Measurements from ENCODE around the gene LDHAL6B. TPM values are rescaled to one million over a fixed set of nuclear protein-coding genes. Genes with fewer than 3 reads are reported as not detected.
"Not testable (repeated sequence)": the region's sequence is repeated elsewhere in the genome, so short reads cannot be mapped to it uniquely, and the experiment has no call there.

The LDHAL6B gene
- total RNA-seq, 1 donor from 2014 or later, result not detected

DNA sequence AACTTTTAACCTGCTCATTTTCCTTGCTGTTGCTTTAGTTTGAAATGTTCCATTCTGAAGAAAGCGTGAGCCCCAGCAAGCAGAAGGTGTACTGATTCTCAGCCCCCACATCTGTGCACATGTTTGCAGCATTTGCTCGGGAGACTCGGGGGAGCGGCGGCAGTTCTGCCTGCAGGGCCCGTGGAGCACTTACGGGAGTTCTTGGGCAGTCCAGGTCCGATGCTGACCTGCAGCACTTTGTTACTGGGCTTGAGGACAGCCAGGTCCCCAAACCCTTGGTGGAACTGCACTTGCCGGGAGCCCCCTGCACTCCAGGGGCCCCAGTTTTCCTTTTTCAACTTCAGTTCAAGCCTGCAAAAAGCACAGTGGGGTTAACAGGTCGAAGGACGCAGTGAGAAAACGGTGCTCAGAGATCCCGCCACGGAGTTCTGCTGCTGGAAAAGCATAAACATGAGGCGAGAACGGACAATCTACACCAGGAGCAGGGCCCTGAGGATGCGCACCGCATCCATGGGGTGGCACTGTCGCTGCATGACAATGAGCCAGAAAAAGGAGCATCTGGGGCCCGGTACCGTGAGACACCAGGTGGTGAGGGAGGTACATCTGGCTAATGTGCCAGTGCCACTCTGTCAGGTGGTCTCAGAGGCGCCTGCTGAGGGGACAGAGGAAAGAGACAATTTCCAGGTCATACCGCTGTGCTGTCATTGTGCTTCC lies 45.6 kb upstream of the LDHAL6B start:
- Histone ChIP-seq H3K4me1 (peaks cover 19% of the 10 kb centered on the region), H3K4me3 (no peak overlapping the region), H3K9me3 (no peaks in the 10 kb centered on the region), H3K27ac (no peak overlapping the region), H3K27me3 (no peaks in the 10 kb centered on the region), H3K36me3 (peaks cover 0 to 28% of the 10 kb centered on the region in 2 donors)
- intact Hi-C loops (cut with DNase I), result no loop called here
- TF ChIP-seq POLR2A (IDR thresholded peaks at IDR 0.05), result no peak
- TF ChIP-seq, protein P1, sequence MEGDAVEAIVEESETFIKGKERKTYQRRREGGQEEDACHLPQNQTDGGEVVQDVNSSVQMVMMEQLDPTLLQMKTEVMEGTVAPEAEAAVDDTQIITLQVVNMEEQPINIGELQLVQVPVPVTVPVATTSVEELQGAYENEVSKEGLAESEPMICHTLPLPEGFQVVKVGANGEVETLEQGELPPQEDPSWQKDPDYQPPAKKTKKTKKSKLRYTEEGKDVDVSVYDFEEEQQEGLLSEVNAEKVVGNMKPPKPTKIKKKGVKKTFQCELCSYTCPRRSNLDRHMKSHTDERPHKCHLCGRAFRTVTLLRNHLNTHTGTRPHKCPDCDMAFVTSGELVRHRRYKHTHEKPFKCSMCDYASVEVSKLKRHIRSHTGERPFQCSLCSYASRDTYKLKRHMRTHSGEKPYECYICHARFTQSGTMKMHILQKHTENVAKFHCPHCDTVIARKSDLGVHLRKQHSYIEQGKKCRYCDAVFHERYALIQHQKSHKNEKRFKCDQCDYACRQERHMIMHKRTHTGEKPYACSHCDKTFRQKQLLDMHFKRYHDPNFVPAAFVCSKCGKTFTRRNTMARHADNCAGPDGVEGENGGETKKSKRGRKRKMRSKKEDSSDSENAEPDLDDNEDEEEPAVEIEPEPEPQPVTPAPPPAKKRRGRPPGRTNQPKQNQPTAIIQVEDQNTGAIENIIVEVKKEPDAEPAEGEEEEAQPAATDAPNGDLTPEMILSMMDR (IDR thresholded peaks at IDR 0.05), result no peak
- no peak for TF ChIP-seq POLR2AphosphoS5 (IDR thresholded peaks at IDR 0.05; ENCODE audit: insufficient read depth in 1 of 2, low read depth in 1 of 2)
- DNase-seq (ENCODE audit: extremely low spot score in 2 of 2), result no peak

DNA sequence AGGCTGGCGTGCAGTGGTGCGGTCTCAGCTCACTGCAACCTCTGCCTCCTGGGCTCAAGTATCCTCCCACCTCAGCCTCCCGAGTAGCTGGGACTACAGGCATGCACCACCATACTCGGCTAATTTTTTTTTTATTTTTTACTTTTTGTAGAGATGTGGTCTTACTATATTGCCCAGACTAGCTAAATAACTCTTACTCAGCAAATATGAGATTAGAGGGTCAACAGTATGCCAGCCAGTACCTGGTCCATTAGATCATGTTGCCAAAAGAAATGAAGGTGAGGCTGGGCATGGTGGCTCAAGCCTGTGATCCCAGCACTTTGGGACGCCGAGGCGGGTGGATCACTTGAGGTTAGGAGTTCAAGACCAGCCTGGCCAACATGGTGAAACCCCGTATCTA lies 44.6 kb upstream of the LDHAL6B start:
- H3K9me3 ChIP-seq; H3K4me3 ChIP-seq; intact Hi-C loops (cut with DNase I); H3K27me3 ChIP-seq; H3K27ac ChIP-seq; DNase-seq (ENCODE audit: extremely low spot score in 2 of 2): not testable (repeated sequence)
- Histone ChIP-seq H3K4me1 (peaks cover 19% of the 10 kb centered on the region), H3K36me3 (peaks cover 0 to 28% of the 10 kb centered on the region in 2 donors)

DNA sequence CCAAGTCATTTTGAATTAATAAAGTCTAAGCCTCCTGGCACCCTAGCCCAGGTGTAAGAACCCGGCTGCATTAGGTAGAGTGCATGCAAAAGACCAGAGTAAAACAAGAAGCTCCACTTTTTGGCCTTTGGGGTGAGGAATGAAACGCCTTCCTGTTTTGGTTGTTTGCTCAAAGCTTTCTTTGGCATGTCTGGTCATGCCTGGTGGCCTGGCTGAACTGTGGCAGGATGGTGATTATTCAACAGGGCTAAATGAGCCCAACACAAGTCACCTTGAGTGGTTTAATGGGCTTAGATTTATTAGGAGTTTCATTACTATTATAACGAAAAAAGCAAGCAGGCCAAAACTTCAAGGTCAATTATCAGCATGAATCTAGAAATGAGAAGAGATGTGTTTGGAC lies 40.9 kb upstream of the LDHAL6B start:
- no peak for DNase-seq (ENCODE audit: extremely low spot score in 2 of 2)
- Histone ChIP-seq H3K4me1 (peaks cover 38% of the 10 kb centered on the region), H3K4me3 (no peak overlapping the region), H3K9me3 (no peaks in the 10 kb centered on the region), H3K27me3 (no peaks in the 10 kb centered on the region), H3K27ac (peak overlapping the region; percentile 91), H3K36me3 (peaks cover 0 to 16% of the 10 kb centered on the region in 2 donors)
- intact Hi-C loops (cut with DNase I), result no loop called here
- peak in 1 of 2 donors; percentile 53 for TF ChIP-seq POLR2AphosphoS5 (IDR thresholded peaks at IDR 0.05; ENCODE audit: insufficient read depth in 1 of 2, low read depth in 1 of 2)
- TF ChIP-seq, protein P1 (IDR thresholded peaks at IDR 0.05), result no peak

DNA sequence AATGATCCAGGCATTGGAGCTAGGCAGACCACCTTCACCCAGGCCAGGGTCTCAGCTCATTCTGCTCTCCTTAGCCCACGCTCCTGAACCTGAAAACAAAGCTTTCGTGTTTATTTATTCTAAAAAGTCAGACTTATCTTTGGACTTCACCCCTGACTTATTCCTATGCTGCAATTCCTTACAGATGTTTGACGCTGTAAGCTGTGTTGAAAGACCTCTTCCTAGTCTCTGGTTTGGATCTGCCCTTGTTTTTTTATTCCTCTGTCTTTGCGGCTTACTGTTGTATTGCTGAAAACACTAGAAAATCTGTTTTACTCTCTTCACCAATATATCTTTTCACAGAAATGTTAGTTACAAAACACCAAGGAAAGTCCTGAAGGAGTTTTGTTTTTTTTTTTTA lies 40.5 kb upstream of the LDHAL6B start:
- intact Hi-C loops (cut with DNase I), result no loop called here
- Histone ChIP-seq H3K27me3 (no peaks in the 10 kb centered on the region), H3K36me3 (peaks cover 0 to 12% of the 10 kb centered on the region in 2 donors), H3K27ac (peak overlapping the region; percentile 91), H3K9me3 (no peaks in the 10 kb centered on the region), H3K4me3 (no peak overlapping the region), H3K4me1 (peaks cover 43% of the 10 kb centered on the region)
- no peak for DNase-seq (ENCODE audit: extremely low spot score in 2 of 2)
- TF ChIP-seq, protein P1 (IDR thresholded peaks at IDR 0.05), result no peak
- TF ChIP-seq POLR2A (IDR thresholded peaks at IDR 0.05) (no peak), POLR2AphosphoS5 (IDR thresholded peaks at IDR 0.05; ENCODE audit: insufficient read depth in 1 of 2, low read depth in 1 of 2) (no peak)

DNA sequence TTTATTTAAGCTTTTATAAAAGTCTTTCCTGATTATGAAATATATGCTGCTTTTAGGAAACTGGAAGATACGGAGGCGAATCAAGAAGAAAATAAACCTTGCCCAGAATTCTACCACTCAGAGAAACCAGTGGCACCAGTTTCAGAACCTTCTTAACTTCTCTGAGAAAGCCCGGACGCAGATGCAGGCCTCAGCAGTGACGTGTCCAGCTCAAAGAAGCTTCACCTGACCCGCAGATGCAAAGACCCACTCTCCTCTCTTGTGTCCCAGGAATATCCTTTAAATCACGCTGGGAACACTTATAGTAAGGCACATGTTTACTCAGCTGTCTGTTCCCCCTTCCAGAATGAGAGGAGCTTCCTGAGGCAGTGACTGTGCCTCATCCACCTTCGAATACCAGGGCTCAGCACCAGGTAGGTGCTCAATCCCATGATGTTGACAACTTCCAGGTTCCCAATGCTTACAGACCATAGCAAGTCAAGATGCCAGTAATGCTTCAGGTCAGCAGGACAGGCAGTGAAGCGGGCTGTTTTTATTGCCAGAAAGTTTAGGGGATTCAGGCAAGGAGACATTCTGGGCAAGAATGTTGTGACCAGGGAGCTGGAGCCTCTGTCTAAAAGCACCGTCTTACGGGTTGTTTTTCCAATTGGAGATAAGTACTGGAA lies 39.9 kb upstream of the LDHAL6B start:
- no peak for DNase-seq (ENCODE audit: extremely low spot score in 2 of 2)
- Histone ChIP-seq H3K4me3 (no peak overlapping the region), H3K27me3 (no peaks in the 10 kb centered on the region), H3K4me1 (peaks cover 47% of the 10 kb centered on the region), H3K36me3 (peaks cover 0 to 8% of the 10 kb centered on the region in 2 donors), H3K9me3 (no peaks in the 10 kb centered on the region), H3K27ac (peak overlapping the region; percentile 91)
- TF ChIP-seq, protein P1 (IDR thresholded peaks at IDR 0.05), result no peak
- TF ChIP-seq POLR2A (IDR thresholded peaks at IDR 0.05), result no peak
- TF ChIP-seq POLR2AphosphoS5 (IDR thresholded peaks at IDR 0.05; ENCODE audit: insufficient read depth in 1 of 2, low read depth in 1 of 2), result no peak
- intact Hi-C loops (cut with DNase I), result no loop called here

Measured in vagina (tissue), 2 donors.